Stimulated activated CD8-positive, alpha-beta memory T cell treated with anti-CD3 and anti-CD28 coated beads, Interleukin-4, amount 100 ng/mL, for 4 hours (primary cell): ENCODE measurements around the gene MFAP1.

ENCODE experiments used
- DNase-seq, 2 donors: peaks; one replicate each; pipeline ENCODE4 v3.0.0-alpha.2; 2020; ENCODE audit warnings: low read depth in 2 of 2, low spot score in 1 of 2

The MFAP1 gene

GRCh38 chr15:43776718-43777266, 47.7 kb downstream of the MFAP1 start, which contains the start of gene ELL3:
TSS of gene ELL3 (minus strand) at chr15:43776966. CDS start at chr15:43776901, 65 bp downstream.
- DNase-seq, result peak; percentile 48 to 65

- no peak for DNase-seq
Observed at GRCh38 chr15:43776101-43776717, 48.3 kb downstream of the MFAP1 start.

- DNase-seq, result no peak
Observed at GRCh38 chr15:43775411-43775965, 49.0 kb downstream of the MFAP1 start.

GRCh38 chr15:43774062-43774461, 50.4 kb downstream of the MFAP1 start:
- no peak for DNase-seq

GRCh38 chr15:43772624-43773023, 51.9 kb downstream of the MFAP1 start:
- no peak for DNase-seq

- DNase-seq, result no peak
Observed at GRCh38 chr15:43771816-43772215, 52.7 kb downstream of the MFAP1 start.

- DNase-seq, result no peak
Observed at GRCh38 chr15:43769584-43770228, 54.8 kb downstream of the MFAP1 start.

- no peak for DNase-seq
Observed at GRCh38 chr15:43763819-43764446, 60.6 kb downstream of the MFAP1 start.

GRCh38 chr15:43762824-43763223, 61.7 kb downstream of the MFAP1 start:
- no peak for DNase-seq
